HG03565 (cell line): ENCODE results near the gene MYO16.

ENCODE experiments used
- ATAC-seq: cut with Tn5 transposase; IDR thresholded peaks from one replicate; pipeline ENCODE4 v1.9.1; 2021; ENCODE audit warnings: mild to moderate bottlenecking, moderate library complexity; ENCODE audit not compliant: unreplicated experiment

MYO16 gene

DNA sequence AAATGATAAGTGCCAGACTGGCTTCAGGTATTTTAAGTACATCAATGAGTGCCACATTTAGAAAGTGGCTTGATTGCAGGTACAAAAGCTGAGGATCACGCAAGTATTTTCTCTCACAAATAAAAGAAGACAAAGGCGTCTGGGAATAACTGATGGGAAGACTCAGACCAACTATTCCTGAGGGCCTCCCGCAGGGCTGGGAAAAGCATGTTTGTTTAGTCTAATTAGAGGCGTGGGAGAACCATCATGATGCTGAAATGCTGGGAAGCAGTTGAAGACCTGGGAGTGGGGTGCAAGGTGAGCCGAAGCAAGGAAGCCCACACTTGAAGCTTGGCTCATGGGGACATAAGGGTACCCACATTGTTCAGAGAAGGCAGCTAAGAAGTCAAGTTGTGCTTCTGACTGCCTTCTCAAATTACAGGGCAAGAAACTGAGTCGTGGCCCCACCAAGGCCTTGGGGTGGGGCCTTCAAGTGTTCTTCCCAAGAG, 536.0 kb downstream of the MYO16 start:
- ATAC-seq, result no peak

DNA sequence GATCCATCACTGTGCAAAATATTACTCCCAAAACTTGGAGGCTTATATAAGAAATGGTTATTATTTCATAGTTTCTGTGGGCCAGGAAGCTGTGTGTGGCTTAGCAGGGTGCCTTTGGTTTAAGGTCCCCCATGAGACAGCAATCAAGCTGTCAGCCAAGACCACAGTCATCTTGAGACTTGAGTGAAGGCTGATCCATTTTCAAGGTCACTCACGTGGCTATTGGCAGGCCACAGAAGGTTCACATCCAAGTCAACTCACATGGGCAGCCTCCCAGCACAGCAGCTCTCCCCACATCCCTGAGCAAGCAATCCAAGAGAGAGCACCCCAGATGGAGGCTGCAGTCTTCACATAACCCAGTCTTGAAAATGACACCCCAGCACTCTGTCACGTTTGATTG, 537.4 kb downstream of the MYO16 start:
- peak; percentile 18 for ATAC-seq

DNA sequence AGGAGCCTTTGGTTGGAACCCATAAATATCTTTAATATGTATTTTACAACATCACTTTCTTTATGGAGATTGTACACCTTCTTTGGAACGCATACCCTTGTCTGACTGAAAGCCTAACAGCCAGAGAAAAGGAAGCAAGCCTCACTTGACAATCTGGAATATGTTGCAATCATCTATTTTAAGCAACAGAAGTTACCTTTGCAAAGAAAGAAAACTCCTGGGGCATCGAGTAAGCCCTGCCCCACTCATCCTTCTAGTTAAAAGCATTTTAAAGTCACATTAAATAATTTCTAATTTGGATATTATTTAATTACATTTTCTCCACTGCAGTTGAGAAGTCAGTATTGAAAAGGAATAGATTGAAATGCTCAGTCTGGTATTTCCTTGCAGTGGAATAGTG, 542.7 kb downstream of the MYO16 start:
- no peak for ATAC-seq

DNA sequence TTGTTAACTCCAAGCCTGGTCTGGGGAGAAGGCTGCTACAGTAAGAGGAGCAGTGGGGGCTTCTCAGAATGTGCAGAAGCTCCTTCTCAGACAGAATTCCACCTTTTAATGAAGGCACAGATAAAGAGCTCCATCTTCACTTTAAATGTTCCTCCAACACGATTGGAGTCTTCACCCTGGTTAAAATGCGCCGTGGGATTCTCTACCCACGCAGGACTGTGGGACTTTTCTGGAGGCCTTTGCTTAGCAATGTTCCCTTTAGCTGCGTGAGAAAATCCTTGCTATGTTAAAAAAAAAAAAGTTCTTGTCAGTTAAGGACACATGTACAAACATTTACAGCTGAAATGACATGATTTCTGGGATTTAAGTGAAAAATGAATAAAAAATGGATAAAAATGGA, 546.3 kb downstream of the MYO16 start:
- no peak for ATAC-seq

DNA sequence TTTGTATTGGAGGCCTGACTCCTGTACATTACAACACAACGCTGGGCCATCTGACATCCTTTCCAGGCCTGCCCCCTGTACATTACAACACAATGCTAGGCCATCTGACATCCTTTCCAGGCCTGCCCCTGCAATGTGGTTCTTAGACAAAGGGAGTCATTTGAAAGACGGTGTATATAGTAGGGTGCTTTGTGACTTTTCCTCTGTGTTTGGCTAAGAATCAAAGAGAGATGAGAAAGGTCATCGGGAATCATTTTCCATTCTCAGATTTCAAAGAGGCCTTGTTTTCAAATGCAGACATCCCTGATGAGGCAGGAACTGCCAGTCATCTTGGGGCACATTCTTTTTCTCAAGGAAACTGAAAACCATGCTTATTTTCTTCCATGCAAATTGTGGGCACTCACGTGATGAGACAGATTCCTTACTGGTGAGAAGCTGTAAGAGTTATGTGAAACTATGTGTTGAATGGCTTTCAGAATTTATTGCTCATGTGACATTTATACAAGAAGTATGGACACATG, 551.6 kb downstream of the MYO16 start:
- ATAC-seq, result no peak

DNA sequence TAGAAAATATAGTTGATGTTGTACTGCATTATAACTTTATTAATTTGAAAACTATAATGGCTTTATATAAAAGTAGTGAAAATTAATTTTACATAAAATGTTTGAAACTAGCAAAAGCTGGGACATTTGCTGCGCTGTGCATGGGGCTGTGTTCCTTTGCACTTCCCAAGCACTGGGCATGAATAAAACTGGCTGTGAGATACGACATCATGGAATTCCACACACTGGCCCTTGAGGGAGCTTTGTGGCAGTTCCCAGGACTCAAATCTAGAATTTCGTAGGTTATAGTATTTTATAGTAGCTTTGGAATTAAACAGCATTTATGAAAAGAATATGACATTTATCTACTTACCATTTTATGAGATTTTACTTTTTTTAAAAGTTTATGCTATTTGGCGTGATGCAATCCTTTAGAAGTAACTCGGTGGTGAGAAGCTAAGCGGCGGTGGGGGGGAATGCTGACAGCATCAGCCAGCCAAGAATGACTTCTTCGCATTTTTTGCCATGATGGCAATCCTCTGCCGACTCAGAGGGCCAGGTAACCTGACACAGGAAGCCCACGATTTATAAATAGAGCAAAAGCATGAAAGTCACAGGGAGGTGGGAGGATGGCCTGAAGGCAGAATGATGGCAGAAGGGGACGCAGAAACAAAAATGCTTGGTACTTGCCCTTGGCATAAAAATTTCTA, 553.5 kb downstream of the MYO16 start:
- no peak for ATAC-seq

DNA sequence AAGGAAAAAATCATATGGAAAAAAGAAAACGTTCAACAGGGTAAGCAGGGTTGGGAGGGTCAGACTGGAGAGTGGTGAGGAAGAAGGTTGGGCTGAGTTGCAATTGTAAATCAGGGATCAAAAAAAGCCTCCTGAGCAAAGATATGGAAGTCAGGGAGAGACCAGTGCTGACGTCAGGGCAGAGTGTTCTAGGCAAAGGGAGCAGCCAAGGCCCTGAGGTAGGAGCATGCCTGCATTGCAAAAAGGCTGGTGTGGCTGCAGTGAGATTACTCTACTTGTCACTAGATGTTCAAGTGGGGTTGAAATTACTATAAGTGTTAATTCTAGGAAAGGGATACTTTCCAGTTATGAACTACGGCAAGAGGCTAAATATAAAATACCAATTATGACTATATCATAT, 562.0 kb downstream of the MYO16 start:
- ATAC-seq, result no peak

DNA sequence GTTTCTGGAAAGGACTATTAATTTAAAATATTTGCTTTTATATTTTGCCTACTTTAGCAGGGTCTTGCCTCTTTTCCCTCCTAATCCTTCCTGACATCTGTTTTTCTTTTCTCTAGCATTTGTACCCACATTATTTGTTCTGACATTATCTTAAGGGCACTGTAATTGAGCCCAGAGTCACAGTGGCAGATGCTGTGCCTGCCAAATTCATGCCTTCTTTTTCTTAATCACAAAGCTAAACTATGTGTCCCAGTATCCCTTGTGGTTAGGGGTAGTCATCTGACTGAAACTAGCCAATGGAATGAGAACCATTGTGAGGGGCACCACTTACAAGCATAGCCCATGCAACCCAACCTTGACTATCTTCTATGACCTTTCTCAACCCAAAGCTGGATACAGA, 562.9 kb downstream of the MYO16 start:
- ATAC-seq, result no peak

DNA sequence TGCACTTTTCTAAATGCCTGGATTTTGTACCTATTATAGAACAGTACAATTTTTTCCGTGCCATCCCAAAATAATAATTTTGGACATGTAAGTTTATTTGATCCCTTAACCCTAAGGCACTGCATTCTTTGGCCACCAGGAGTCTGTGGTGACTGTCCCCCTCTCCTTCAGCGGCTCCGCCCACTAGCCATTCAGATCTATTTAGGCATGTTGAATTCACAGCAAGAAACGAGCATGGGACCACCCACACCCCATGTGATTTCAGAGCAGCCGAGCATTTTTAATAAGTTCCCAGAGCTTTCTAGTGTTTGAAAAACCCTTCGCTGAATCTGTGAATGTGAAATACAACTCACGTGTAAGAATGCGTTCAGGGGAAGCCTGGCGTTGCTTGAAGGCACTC, 567.5 kb downstream of the MYO16 start:
- ATAC-seq, result no peak

DNA sequence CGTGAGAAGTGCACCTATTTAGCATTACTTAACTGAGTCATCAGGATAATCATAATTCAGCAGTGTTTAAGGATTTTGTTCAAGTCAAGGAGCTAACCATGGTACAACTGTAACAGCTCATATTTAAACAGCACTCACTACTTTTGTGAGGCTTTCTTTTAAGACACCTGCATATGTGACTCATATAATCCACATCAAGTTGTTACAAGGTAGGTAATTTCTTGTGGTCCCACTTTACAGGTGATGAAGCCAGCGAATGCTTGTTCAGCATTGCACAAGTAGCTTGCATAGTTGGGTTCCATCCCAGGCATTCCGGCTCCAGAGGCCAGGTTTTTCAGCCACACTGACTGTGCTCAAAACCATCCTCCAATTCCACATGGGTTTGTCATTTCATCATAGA, 569.2 kb downstream of the MYO16 start:
- ATAC-seq, result no peak

DNA sequence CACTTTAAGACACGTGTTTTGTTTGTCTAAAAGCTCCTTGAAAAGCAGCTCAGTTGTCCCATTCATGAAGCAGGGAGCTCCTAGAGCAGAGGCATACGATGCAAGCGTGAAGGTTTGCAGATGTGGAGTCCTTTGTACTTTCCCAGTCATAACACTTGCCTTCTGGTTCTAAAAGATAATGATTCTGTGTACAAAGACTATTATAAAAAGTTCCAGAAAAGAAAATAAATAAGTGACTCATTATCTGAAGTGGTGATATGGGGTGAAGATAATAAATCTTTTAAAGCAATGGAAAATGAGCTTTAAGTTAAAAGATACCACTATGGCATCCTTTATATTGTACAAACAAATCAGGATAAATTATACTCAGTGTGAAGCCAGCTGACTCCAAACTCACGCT, 569.9 kb downstream of the MYO16 start:
- no peak for ATAC-seq

DNA sequence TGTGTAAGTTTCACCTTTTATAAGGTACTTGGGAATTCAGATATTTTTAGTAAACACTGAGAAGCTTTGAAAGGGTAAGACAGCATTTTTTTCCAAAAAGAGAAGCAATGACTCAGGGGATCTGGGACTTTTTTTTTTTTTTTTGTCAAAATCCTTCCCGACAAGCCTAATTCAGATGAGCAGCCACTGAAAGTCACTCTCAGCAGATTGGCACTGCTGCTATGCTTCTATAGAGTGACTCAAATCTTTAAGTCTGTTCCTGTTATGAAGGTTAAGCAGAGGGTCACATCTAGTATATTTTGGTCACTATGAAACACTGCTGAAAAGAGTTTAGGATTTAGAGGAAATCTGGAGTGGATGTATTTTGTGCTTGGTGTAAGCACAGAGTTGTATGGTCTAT, 571.1 kb downstream of the MYO16 start:
- ATAC-seq, result no peak

DNA sequence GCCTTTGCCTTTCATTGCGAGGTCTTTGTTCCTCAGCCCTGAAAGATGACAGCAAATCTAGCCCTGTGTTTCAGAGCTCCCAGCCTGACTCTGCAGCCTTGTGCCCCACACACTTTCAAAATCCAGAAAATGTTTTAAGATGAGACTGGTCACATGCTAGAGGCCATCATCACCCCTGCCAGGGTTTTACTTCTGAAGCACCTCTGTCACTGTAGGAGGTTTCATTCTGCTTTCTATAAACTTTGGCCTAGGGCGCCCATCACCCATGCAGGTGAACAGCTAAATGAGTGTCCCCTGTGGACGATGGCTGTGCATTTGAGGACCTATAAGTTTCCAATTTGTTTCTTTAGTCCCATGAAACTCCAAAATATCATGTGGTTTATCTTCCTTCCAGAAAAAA, 574.2 kb downstream of the MYO16 start:
- no peak for ATAC-seq

DNA sequence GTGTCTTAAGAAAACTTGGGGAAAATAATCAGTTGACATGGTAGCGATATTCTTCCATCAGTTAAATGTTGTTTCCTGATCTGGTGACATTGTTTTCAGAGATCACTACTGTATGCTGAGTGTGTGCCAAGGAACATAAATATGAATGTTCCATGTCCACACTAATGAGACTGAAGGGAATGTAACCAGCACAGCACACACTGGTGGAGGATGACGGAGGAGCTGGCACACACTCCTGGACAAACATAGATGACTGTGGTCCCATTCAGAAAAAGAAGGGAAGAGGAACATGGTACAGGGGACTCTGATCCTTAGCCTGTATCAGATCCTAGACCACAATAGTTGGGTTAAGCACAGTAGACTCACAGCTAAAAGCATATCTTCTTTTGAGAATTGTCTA, 574.8 kb downstream of the MYO16 start:
- no peak for ATAC-seq

DNA sequence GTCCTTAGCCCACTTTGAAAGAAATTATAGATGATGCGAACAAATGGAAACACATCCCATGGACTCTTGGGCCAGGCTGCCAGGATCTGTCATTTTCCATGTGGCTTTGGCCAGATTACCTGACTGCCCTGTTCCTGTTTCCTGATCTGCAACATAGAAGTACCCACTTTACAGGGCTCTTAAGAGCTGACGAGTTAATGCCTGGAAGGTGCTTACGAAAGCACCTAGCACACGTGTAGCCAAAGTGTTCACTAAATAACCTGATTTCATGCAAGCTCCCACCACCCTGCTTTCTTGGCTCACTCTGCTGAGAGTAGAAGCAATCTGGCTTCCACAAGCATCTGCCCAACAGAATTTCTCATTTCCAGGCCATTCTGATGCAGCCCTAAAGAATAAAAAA, 575.2 kb downstream of the MYO16 start:
- ATAC-seq, result no peak

DNA sequence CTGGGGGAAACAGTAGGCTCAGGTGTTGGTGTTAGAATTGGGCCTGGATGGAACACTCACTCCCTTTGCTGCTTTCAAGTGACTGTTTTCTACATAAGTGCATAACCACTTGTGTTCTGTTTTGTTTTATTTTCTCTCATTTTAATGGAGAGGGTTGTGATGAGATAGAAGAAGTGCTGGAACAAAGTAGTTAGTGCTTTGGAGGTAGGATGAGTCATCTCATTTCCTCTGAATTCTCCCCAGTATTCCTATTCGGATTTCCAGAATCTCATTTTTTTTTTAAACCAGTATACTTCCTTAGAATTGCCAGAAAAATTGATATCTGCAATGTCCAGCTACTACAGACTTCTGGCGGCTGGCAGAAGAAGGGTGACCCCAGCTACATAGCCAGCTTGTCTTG, 575.9 kb downstream of the MYO16 start:
- ATAC-seq, result no peak

DNA sequence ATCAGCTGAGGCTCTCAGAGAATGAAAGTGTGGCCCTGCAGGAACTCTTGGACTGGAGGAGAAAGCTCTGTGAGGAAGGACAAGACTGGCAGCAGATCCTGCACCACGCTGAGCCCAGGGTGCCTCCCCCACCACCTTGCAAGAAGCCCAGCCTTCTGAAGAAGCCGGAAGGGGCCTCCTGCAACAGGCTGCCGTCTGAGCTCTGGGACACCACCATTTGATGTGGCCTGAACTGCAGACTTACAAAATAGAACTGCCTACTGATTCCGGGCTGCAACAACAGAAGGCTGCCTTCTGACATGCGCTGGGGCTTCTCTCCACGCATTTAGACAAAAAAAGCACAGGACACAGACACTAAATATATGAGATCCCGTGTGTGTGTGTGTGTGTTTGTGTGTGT, 577.2 kb downstream of the MYO16 start:
- no peak for ATAC-seq

DNA sequence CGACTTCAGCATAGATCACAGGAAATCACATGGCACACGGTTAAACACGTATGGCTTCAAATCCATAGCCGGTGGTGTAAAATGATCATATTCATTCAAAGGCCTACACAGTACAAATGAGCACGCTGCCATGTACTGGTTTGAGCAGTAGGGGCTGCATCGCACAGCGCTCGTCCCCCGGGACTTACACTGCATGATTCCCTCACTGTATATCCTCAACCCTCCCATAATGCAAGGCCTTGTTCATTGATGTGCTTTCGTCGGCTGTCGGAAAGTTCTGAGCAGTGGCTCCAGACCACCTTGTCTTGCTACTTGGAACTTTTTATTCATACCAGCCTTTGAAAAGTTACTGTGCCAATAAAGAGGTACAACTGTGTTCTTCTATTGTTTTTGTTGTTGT, 578.2 kb downstream of the MYO16 start:
- no peak for ATAC-seq

DNA sequence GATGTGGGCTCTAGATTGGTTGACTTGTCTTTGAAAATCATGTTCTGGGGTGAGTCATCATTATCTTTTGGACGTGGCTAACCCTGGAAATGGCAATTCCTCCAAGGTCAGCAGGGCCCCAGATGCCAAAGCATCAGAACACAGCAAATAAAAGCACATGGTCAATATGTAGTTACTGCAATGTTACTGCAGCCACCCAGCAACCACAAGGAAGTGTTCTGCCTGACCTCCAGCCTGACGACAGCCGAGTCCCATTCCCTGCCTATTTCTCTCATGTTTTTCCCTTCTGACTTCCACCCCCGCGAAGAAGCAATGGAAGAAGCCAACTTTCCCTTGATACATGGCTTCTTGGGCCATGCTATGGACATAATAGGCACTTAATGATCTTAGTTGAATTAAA, 579.1 kb downstream of the MYO16 start:
- ATAC-seq, result no peak

DNA sequence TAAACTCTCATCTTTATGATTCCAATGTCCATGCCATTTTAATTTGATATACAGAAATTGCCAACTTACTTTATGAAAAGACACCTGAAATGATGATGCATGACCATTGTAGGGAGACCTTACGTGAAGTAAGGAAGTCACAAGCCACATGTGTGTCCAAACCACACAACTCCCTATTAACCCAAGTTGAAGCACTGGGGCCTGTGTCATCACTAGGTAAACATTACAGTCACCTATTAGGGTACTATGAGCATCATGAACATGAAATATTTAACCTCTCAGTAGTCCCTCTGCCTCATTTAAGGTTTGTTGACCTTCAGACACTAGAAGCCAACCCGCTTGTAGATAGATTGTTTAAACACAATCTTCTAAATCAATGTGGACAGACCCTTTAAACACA, 580.1 kb downstream of the MYO16 start:
- ATAC-seq, result no peak

DNA sequence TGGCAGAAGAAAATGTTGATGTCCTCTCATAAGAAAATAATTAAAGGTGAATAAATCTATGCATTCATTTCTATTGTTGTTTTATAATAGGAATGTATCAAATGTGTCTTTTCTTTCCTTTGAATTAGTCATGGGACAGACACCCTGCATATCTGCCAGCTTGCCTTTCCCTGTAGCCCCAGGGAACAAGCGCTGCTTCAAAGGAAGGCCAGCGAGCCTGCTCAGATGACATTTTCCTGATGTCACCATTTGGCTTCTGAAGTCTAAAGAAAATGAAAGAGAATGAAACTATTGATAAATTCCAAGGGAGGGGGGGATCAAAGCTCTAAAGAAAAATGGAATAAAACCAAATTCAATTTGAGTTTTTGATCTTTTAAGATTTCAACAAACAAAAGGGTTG, 582.2 kb downstream of the MYO16 start:
- ATAC-seq, result no peak

DNA sequence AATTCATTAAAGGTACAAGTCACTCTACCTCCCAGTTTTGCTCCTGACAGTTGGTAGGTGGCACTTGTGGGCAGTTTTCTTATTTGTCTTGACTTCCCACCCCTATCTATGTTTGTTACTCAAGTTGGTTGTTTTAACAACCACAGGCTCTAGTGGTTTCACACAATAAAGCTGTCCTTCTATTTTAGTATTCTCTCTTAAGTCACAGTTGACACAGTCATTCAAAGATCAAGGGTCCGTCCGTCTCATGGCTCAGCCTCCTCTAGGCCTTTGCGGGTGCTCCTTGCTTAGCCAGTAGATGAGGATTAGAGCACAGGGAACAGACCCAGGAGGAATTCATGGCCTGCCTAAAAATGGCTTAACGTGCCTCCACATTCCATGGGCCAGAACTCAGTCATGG, 583.2 kb downstream of the MYO16 start:
- no peak for ATAC-seq

DNA sequence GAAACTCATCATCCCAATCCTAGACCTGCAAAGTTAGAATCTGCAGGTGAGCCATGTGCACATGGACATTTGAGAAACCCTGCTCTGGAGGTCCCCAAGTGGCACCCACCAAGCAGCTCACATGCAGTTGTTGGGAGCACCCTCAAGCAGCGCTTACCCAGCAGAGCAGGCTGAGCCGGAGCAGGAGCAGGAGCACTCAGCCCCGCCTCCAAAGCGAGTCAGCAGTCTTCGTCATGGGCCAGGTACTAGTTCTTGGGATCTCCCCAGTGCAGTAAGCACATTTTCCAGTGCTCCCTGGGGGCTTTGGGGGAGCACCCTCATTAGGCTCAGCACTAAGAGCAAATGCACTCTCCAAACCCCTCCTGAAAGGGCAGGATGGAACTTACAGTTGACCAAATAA, 584.3 kb downstream of the MYO16 start:
- ATAC-seq, result no peak
